IMR-90 (cell line): ENCODE results near the gene CCHCR1. TPM values are rescaled to one million over a fixed set of nuclear protein-coding genes. Genes with fewer than 3 reads are reported as not detected.

Source experiments
- ATAC-seq: fragments of 200-7000 bp; cut with Tn5 transposase; 2 replicates; pipeline ENCODE4 v1.9.1; 2020; ENCODE audit warnings: low read depth, mild to moderate bottlenecking, moderate library complexity
- BruUV-seq: library from RNA; stranded (reverse); fragments of 400-500 nt; replicated peaks from 2 replicates; lab custom pipeline; 2021; lab: Mats Ljungman, UMichigan
- CTCF ChIA-PET: fragments of 300-600 bp; formaldehyde crosslinking; extraction: SDS; loops from one replicate; lab custom pipeline; 2021; ENCODE audit warnings: antibody characterized with exemption; lab: Yijun Ruan, JAX
- POLR2A ChIA-PET: fragments of 300-600 bp; sonication (Branson Sonifier 250); formaldehyde crosslinking; loops from one replicate; lab custom pipeline; 2022; ENCODE audit warnings: antibody characterized with exemption; ENCODE audit not compliant: unreplicated experiment; lab: Charles Lee
- DNase-seq: peaks from one replicate; pipeline ENCODE4 v3.0.0; 2013
- H2AFZ ChIP-seq: replicated peaks from 2 replicates; pipeline ENCODE3; 2013; ENCODE audit warnings: low read length, mild to moderate bottlenecking; ENCODE audit not compliant: poor library complexity
- H2AK5ac ChIP-seq: 2 replicates; pipeline ENCODE4 v1.6.1; 2013; ENCODE audit warnings: low read depth, low read length, inconsistent platforms
- H2AK9ac ChIP-seq: replicated peaks from 2 replicates; pipeline ENCODE3; 2013; ENCODE audit warnings: mild to moderate bottlenecking, low read depth, low read length, moderate library complexity; ENCODE audit not compliant: poor library complexity
- H2BK120ac ChIP-seq: 2 replicates; pipeline ENCODE4 v1.6.1; 2013; ENCODE audit warnings: low read depth, low read length, inconsistent platforms
- H2BK15ac ChIP-seq: 3 replicates; pipeline ENCODE4 v1.6.1; 2013; ENCODE audit warnings: low read depth, low read length, inconsistent platforms
- H2BK20ac ChIP-seq: 2 replicates; pipeline ENCODE4 v1.6.1; 2013; ENCODE audit warnings: low read depth, mild to moderate bottlenecking, inconsistent platforms, low read length, moderate library complexity
- H2BK5ac ChIP-seq: 2 replicates; pipeline ENCODE4 v1.6.1; 2013; ENCODE audit warnings: mild to moderate bottlenecking, low read depth, low read length, inconsistent platforms; ENCODE audit not compliant: poor library complexity, severe bottlenecking
- H3K14ac ChIP-seq: replicated peaks from 2 replicates; pipeline ENCODE4 v1.6.1; 2013; ENCODE audit warnings: low read depth, low read length, inconsistent platforms
- H3K18ac ChIP-seq: 2 replicates; pipeline ENCODE4 v1.6.1; 2013; ENCODE audit warnings: low read depth, low read length, control low read depth
- H3K23ac ChIP-seq: 2 replicates; pipeline ENCODE4 v1.6.1; 2013; ENCODE audit warnings: low read depth, low read length, inconsistent platforms
- H3K27ac ChIP-seq: 2 replicates; pipeline ENCODE4 v1.5.1; 2013; ENCODE audit warnings: mild to moderate bottlenecking, control low read depth, low read length; ENCODE audit not compliant: insufficient read depth
- H3K27me3 ChIP-seq: 2 replicates; pipeline ENCODE4 v1.6.1; 2013; ENCODE audit warnings: low read length; ENCODE audit not compliant: control insufficient read depth, insufficient read depth
- H3K36me3 ChIP-seq: 2 replicates; pipeline ENCODE4 v1.6.1; 2013; ENCODE audit warnings: low read length, mixed read lengths; ENCODE audit not compliant: control insufficient read depth, insufficient read depth
- H3K4ac ChIP-seq: 2 replicates; pipeline ENCODE4 v1.6.1; 2013; ENCODE audit warnings: low read depth, low read length, inconsistent platforms
- H3K4me1 ChIP-seq: 2 replicates; pipeline ENCODE4 v1.6.1; 2013; ENCODE audit warnings: low read length, mixed read lengths; ENCODE audit not compliant: control insufficient read depth, insufficient read depth
- H3K4me2 ChIP-seq: 2 replicates; pipeline ENCODE4 v1.6.1; 2013; ENCODE audit warnings: low read depth, mild to moderate bottlenecking, control low read depth, low read length, moderate library complexity
- H3K4me3 ChIP-seq: 2 replicates; pipeline ENCODE4 v1.5.1; 2013; ENCODE audit warnings: low read depth, mild to moderate bottlenecking, control low read depth, low read length, moderate library complexity; ENCODE audit not compliant: insufficient read depth
- H3K56ac ChIP-seq: 2 replicates; pipeline ENCODE4 v1.6.1; 2013; ENCODE audit warnings: low read length, inconsistent platforms; ENCODE audit not compliant: insufficient read depth; ENCODE audit errors: extremely low read depth
- H3K79me1 ChIP-seq, 2 experiments: 2 replicates each; pipeline ENCODE4 v1.6.1; 2013; ENCODE audit warnings: low read length in 2 of 2, inconsistent platforms in 1 of 2, low read depth in 1 of 2
- H3K9ac ChIP-seq: 2 replicates; pipeline ENCODE4 v1.6.1; 2013; ENCODE audit warnings: low read depth, low read length, control low read depth
- H3K9me1 ChIP-seq: 2 replicates; pipeline ENCODE4 v1.6.1; 2013; ENCODE audit warnings: low read length, inconsistent platforms; ENCODE audit not compliant: insufficient read depth
- H3K9me3 ChIP-seq: 2 replicates; pipeline ENCODE4 v1.6.1; 2013; ENCODE audit warnings: low read length; ENCODE audit not compliant: control insufficient read depth, insufficient read depth
- H4K20me1 ChIP-seq: 2 replicates; pipeline ENCODE4 v1.6.1; 2013; ENCODE audit warnings: low read length, inconsistent platforms; ENCODE audit not compliant: insufficient read depth
- H4K5ac ChIP-seq: 2 replicates; pipeline ENCODE4 v1.6.1; 2013; ENCODE audit warnings: mild to moderate bottlenecking, low read depth, low read length, control low read depth
- H4K8ac ChIP-seq, 2 experiments: 2 replicates each; pipeline ENCODE4 v1.6.1; 2013; ENCODE audit warnings: low read depth in 2 of 2, low read length in 2 of 2, control low read depth in 1 of 2, inconsistent platforms in 1 of 2
- H4K91ac ChIP-seq: 2 replicates; pipeline ENCODE4 v1.6.1; 2013; ENCODE audit warnings: low read depth, low read length, inconsistent platforms; ENCODE audit not compliant: insufficient read depth
- CHD1 ChIP-seq: IDR thresholded peaks from 2 replicates; pipeline ENCODE4 v1.6.1; 2012; ENCODE audit warnings: low read depth, low read length, improper control_type of control experiment
- ELK1 ChIP-seq: fragments of 150-350 bp; IDR thresholded peaks from 2 replicates; pipeline ENCODE4 v1.6.1; 2016; ENCODE audit warnings: low read depth, mild to moderate bottlenecking, low read length, moderate library complexity, borderline replicate concordance
- MAZ ChIP-seq: IDR thresholded peaks from 2 replicates; pipeline ENCODE4 v1.6.1; 2012; ENCODE audit warnings: low read depth, mild to moderate bottlenecking, low read length, improper control_type of control experiment, moderate library complexity, borderline replicate concordance
- MXI1 ChIP-seq: IDR thresholded peaks from 2 replicates; pipeline ENCODE4 v1.6.1; 2012; ENCODE audit warnings: low read depth, mild to moderate bottlenecking, low read length, moderate library complexity, borderline replicate concordance
- NFE2L2 ChIP-seq: fragments of 150-350 bp; IDR thresholded peaks from 2 replicates; pipeline ENCODE4 v1.6.1; 2016; ENCODE audit warnings: low read depth, mild to moderate bottlenecking, low read length
- RCOR1 ChIP-seq: IDR thresholded peaks from 2 replicates; pipeline ENCODE4 v1.6.1; 2012; ENCODE audit warnings: mild to moderate bottlenecking, low read length, improper control_type of control experiment; ENCODE audit not compliant: insufficient replicate concordance
- RFX5 ChIP-seq: IDR thresholded peaks from 2 replicates; pipeline ENCODE4 v1.8.0; 2012; ENCODE audit warnings: low read depth, mild to moderate bottlenecking, low read length, moderate library complexity
- SMC3 ChIP-seq: fragments of 150-350 bp; IDR thresholded peaks from 2 replicates; pipeline ENCODE4 v1.6.1; 2016; ENCODE audit warnings: low read depth, mild to moderate bottlenecking, antibody characterized with exemption, low read length, moderate library complexity
- WGBS, 2 experiments: methylation state at CpG; one replicate each; pipeline versions ENCODE4 v1.1.5 to v1.1.7; 2013; ENCODE audit warnings: missing lambda C conversion rate in 2 of 2; ENCODE audit not compliant: insufficient read length in 1 of 2; ENCODE audit errors: extremely low coverage in 2 of 2; 5-methylcytosine and 5-hydroxymethylcytosine counted together
- dilution Hi-C: fragments of 300-500 bp; cut with HindIII; formaldehyde crosslinking; loops from one replicate; pipeline ENCODE4 v1.14.3; 2018; ENCODE audit warnings: low sequenced_read_pairs; ENCODE audit not compliant: unreplicated experiment
- in situ Hi-C: fragments of 300-500 bp; cut with MboI; formaldehyde crosslinking; loops from 3 replicates; pipeline ENCODE4 v1.14.3; 2019; ENCODE audit warnings: low sequenced_read_pairs, inconsistent platforms, mixed read lengths
- intact Hi-C: fragments of 100-400 bp; cut with micrococcal nuclease; formaldehyde crosslinking; loops from 2 replicates; pipeline ENCODE4 v1.10.0; 2022
- polyA plus RNA-seq, 3 experiments: library from polyadenylated mRNA; depleted of rRNA; stranded (reverse); fragments of >200 nt; gene quantifications; 2 replicates each; pipeline ENCODE4 v1.2.3, GENCODE V29; 2012; ENCODE audit warnings: low replicate concordance in 1 of 3
- total RNA-seq: library from RNA; depleted of rRNA; stranded (reverse); fragments of >200 nt; gene quantifications from 2 replicates; pipeline ENCODE4 v1.2.3, GENCODE V29; 2012
- TF ChIP-seq, protein P1 (sequence below): fragments of 150-350 bp; IDR thresholded peaks from 2 replicates; pipeline ENCODE4 v1.6.1; 2017; ENCODE audit warnings: mild to moderate bottlenecking, antibody characterized with exemption, low read length, low read depth

Gene CCHCR1
- total and polyA plus RNA-seq, 2 of the 4 experiments (the other 2 are of a cell fraction), result 13.1 to 22.0 TPM

DNA sequence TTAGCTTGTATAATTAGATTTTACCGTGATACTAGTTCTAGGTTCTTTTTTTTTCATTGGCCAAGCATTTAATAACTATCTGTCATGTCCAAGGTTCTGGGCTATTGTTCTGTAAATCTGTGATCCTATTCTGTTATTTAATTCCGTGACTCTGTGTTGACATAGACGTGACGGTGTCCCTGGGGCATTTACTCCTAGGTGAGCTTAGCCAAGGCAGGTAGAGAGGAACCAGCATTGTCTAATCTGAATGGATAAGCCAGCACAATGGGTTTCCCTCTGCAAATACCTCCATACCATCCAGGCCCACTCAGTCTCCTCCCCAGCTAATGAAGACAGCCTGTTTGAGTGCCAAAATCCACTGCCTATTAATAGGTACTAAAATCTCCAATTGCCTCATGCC is 28.5 kb downstream of the CCHCR1 start:
- Histone ChIP-seq H3K9me3 (no peaks in the 10 kb centered on the region), H3K23ac (no peak overlapping the region), H3K9ac (no peak overlapping the region), H2AK9ac (no peak overlapping the region), H2BK120ac (no peak overlapping the region), H3K4me3 (no peak overlapping the region), H3K27me3 (peaks cover 11% of the 10 kb centered on the region), H3K4me1 (no peaks in the 10 kb centered on the region), H2BK15ac (no peak overlapping the region), H3K9me1 (no peaks in the 10 kb centered on the region), H2AFZ (no peak overlapping the region), H3K36me3 (no peaks in the 10 kb centered on the region), H3K14ac (no peak overlapping the region), H3K4me2 (no peak overlapping the region), H3K18ac (no peak overlapping the region), H3K4ac (no peak overlapping the region), H4K91ac (no peak overlapping the region), H4K8ac (no peak overlapping the region), H4K5ac (no peak overlapping the region), H4K20me1 (no peaks in the 10 kb centered on the region; the same call in 1 of the 2 replicates), H2BK5ac (no peak overlapping the region), H2AK5ac (no peak overlapping the region), H2BK20ac (no peak overlapping the region), H3K56ac (no peak overlapping the region), H3K27ac (no peak overlapping the region), H3K79me1 (no peaks in the 10 kb centered on the region)
- BruUV-seq, result no TSS peak
- no CpG with 5 or more reads among the region's 4 CpGs for WGBS, 2 experiments
- no peak for ATAC-seq
- dilution Hi-C loops, result no loop called here
- intact Hi-C loops, result no loop called here
- TF ChIP-seq, protein P1, sequence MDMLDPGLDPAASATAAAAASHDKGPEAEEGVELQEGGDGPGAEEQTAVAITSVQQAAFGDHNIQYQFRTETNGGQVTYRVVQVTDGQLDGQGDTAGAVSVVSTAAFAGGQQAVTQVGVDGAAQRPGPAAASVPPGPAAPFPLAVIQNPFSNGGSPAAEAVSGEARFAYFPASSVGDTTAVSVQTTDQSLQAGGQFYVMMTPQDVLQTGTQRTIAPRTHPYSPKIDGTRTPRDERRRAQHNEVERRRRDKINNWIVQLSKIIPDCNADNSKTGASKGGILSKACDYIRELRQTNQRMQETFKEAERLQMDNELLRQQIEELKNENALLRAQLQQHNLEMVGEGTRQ, result no peak
- TF ChIP-seq RCOR1 (no peak), MXI1 (no peak), MAZ (no peak), NFE2L2 (no peak), RFX5 (no peak), CHD1 (no peak), ELK1 (no peak), SMC3 (no peak)
- POLR2A ChIA-PET, result no interaction called here
- CTCF ChIA-PET, result no interaction called here
- in situ Hi-C loops, result no loop called here
- no peak for DNase-seq
